Lung (tissue), 12 donors: ENCODE data around the gene CCL26. TPM values are rescaled to one million over a fixed set of nuclear protein-coding genes. Genes with fewer than 3 reads are reported as not detected.

Source experiments
- ATAC-seq: fragments of 200-7000 bp; cut with Tn5 transposase; one replicate; pipeline ENCODE4 v1.9.1; 2020; ENCODE audit warnings: moderate number of reproducible peaks; ENCODE audit not compliant: insufficient read depth, low FRiP score
- DNase-seq, 3 donors: peaks; one replicate each; pipeline ENCODE4 v3.0.0-alpha.2; 2013 to 2017
- H3K27ac ChIP-seq, 2 donors: one replicate each; pipeline ENCODE4 v1.5.1; 2013; ENCODE audit warnings: mild to moderate bottlenecking in 2 of 2, moderate library complexity in 2 of 2, control low read depth in 1 of 2, inconsistent platforms in 1 of 2, low read depth in 1 of 2, low read length in 1 of 2
- H3K27me3 ChIP-seq, 3 donors: one replicate each; pipeline ENCODE4 v1.5.1; 2013; ENCODE audit warnings: low read length in 2 of 3; ENCODE audit not compliant: control insufficient read depth in 3 of 3, insufficient read depth in 3 of 3
- H3K36me3 ChIP-seq, 4 donors: one replicate each; pipeline ENCODE4 v1.5.1; 2013; ENCODE audit warnings: low read length in 4 of 4, mild to moderate bottlenecking in 1 of 4, moderate library complexity in 1 of 4; ENCODE audit not compliant: control insufficient read depth in 4 of 4, insufficient read depth in 4 of 4
- H3K4me1 ChIP-seq, 5 donors: one replicate each; pipeline ENCODE4 v1.5.1; 2013; ENCODE audit warnings: low read length in 5 of 5, mild to moderate bottlenecking in 2 of 5, moderate library complexity in 1 of 5; ENCODE audit not compliant: control insufficient read depth in 5 of 5, insufficient read depth in 5 of 5
- H3K4me3 ChIP-seq: one replicate; pipeline ENCODE4 v1.5.1; 2013; ENCODE audit warnings: mild to moderate bottlenecking, control low read depth, moderate library complexity
- H3K9ac ChIP-seq, 2 donors: one replicate each; pipeline ENCODE4 v1.5.1; 2013; ENCODE audit warnings: low read length in 2 of 2, control low read depth in 1 of 2; ENCODE audit not compliant: insufficient read depth in 1 of 2
- H3K9me3 ChIP-seq, 4 donors: one replicate each; pipeline ENCODE4 v1.5.1; 2013; ENCODE audit warnings: low read length in 3 of 4, mild to moderate bottlenecking in 1 of 4, moderate library complexity in 1 of 4; ENCODE audit not compliant: control insufficient read depth in 4 of 4, insufficient read depth in 3 of 4
- whole genome bisulfite sequencing, 2 donors: extraction: QIAGEN DNeasy Blood & Tissue Kit; methylation state at CpG; one replicate each; pipeline ENCODE4 v1.1.7; 2013; 5-methylcytosine and 5-hydroxymethylcytosine counted together
- polyA plus RNA-seq, 2 donors: library from polyadenylated mRNA; stranded (reverse); fragments of 200-250 nt; gene quantifications; one replicate each; pipeline ENCODE4 v1.2.1, GENCODE V29; 2013
- total RNA-seq, 2 donors: library from RNA; depleted of rRNA in 1 of 2; stranded (reverse); fragments of >200 nt in 1 of 2; gene quantifications; one replicate each; pipeline ENCODE4 v1.2.1, GENCODE V29; 2014 to 2021
- TF ChIP-seq, protein P1 (sequence below): IDR thresholded peaks from 2 replicates; pipeline ENCODE4 v1.5.1; 2012; ENCODE audit warnings: mild to moderate bottlenecking; ENCODE audit errors: control extremely low read depth, extremely low read depth
- donor health status: control.
- donor health status: control.
- donor health status: Bipolar disorder and iron deficiency.
- donor health status: healthy.
- donor health status: DM: yes; HTN: yes; CAD: no.

Gene CCL26
- total and polyA plus RNA-seq, 4 donors: 0.94 to 2.2 TPM; not detected in 2

DNA sequence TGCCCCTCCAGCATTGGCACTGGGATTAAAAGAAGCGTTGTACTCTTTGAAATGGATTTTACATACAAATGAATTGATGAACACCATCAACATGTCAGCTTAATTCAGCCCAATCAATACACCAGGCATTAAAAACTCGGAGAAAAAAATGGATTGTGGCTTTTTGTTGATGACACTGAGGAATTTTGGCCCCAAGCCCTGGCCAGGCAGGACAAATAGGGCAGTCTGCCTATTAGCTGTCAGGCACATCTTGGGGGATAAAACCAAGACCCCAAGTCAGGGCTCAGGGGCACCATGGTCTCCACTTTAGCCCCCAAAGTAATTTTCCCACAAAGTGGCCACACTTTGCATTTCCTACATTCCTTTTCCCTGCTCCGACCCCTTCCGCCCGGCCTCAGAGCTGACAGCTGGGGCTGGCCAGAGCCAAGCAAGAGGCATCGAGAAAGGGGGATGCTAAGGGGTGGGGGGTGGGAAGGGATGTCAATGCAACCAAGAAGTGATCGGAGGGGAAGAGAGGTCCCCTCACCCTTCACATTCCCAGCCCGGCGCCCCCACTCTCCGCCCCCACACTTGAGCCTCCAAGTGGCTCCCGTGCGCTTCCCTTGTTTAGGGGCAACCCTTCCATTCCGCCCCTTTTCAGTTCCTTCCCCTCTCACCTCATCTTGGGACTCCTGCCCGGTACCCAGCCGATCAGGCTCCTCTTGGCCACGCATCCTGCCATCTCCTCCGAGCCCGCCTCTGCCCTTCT, 34.0 kb downstream of the CCL26 start:
- Histone ChIP-seq H3K27ac (peak overlapping the region in 1 of 2 donors; percentile 92), H3K9me3 (no peaks in the 10 kb centered on the region), H3K4me3 (peak overlapping the region; percentile 79), H3K27me3 (no peaks in the 10 kb centered on the region), H3K36me3 (no peaks in the 10 kb centered on the region), H3K9ac (peak overlapping the region; percentile 16 to 31), H3K4me1 (peaks cover 0 to 14% (median 6%) of the 10 kb centered on the region in 5 donors)
- DNase-seq: peak; percentile 57 to 67 (median 63)
- no peak for ATAC-seq
- TF ChIP-seq, protein P1, sequence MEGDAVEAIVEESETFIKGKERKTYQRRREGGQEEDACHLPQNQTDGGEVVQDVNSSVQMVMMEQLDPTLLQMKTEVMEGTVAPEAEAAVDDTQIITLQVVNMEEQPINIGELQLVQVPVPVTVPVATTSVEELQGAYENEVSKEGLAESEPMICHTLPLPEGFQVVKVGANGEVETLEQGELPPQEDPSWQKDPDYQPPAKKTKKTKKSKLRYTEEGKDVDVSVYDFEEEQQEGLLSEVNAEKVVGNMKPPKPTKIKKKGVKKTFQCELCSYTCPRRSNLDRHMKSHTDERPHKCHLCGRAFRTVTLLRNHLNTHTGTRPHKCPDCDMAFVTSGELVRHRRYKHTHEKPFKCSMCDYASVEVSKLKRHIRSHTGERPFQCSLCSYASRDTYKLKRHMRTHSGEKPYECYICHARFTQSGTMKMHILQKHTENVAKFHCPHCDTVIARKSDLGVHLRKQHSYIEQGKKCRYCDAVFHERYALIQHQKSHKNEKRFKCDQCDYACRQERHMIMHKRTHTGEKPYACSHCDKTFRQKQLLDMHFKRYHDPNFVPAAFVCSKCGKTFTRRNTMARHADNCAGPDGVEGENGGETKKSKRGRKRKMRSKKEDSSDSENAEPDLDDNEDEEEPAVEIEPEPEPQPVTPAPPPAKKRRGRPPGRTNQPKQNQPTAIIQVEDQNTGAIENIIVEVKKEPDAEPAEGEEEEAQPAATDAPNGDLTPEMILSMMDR: no peak
- WGBS, 2 donors: 8 to 13% methylated on average over 18 of the region's 18 CpGs

DNA sequence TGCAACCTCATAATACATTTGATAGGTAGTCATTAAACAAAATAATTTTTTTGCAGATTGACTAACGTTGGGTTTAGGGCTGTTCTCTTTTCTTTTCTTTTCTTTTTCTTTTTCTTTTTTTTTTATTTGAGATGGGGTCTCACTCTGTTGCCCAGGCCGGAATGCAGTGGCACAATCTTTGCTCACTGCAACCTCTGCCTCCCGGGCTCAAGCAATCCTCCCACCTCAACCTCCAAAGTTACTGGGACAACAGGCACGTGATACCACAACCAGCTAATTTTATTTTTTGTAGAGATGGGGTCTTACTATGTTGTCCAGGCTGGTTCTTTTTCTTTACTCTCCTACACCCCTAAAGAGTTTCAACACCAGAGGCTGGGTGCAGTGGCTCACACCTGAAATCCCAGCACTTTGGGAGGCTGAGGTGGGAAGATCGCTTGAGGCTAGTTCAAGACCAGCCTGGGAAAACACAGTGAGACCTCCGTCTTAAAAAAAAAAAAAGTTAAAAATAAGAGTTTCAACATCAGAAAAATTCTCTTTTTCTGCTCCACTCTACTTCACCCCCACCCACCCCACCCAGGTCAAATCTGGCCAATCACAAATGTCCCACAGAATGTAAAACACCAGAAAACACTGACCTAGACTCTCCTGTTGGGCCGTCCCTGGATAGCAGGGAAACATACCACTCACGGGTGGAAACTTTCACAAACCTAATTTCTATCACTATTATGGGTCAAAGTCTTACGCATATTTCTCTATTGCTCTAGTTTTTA, 36.2 kb downstream of the CCL26 start:
- H3K36me3 ChIP-seq: no peaks in the 10 kb centered on the region
- H3K27ac ChIP-seq: no peak overlapping the region
- DNase-seq: no peak
- ATAC-seq: no peak
- no peaks in the 10 kb centered on the region for H3K27me3 ChIP-seq
- WGBS, 2 donors: 92 to 95% methylated on average over 9 of the region's 9 CpGs
- TF ChIP-seq, protein P1: no peak
- no peaks in the 10 kb centered on the region for H3K9me3 ChIP-seq
- no peak overlapping the region for H3K4me3 ChIP-seq
- peaks cover 0 to 12% (median 6%) of the 10 kb centered on the region in 5 donors for H3K4me1 ChIP-seq
- no peak overlapping the region for H3K9ac ChIP-seq

DNA sequence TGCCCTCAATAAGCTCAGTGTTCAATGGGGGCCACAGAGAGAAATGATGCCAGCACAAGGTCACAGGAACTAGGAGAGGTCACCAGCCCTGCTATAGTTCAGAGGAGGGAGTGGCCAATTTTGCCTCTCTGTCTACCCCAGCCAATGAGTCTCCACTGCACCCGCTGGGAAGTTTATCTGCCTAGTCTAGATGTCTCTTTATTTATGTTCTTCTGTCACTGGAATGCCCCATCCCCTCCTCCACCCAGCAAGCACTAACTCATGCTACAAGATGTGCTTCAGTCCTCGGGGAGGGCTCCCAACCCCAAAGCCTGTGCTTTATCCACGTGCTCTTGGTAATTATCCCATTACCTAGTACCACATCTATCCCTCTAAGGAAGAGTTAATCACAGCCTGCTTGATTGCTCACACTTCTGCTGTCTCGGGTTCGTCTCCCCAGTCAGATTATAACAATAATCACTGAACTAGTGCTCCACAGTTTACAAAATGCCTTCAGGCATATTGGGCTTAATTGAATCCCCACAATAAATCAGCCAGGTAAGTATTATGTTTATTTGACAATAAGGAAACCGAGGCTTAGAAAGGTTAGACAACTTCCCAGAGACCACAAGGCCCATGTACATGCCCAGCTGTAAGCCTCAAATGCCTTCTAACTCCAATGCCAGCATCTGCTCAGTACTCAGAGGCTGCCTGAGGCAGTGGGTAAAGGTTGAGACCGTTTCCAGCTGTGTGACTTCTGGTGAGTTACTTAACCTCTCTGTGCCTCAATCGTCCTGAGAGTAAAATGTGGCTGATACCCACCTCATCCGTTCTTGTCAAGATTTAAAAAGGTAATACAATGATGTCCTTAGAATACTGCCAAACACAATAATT, 37.2 kb downstream of the CCL26 start:
- Histone ChIP-seq H3K4me3 (no peak overlapping the region), H3K9me3 (no peaks in the 10 kb centered on the region), H3K36me3 (no peaks in the 10 kb centered on the region), H3K4me1 (peaks cover 0 to 10% (median 6%) of the 10 kb centered on the region in 5 donors), H3K9ac (no peak overlapping the region), H3K27ac (peak overlapping the region in 1 of 2 donors; percentile 12), H3K27me3 (no peaks in the 10 kb centered on the region)
- no peak for DNase-seq
- ATAC-seq: no peak
- TF ChIP-seq, protein P1: no peak
- 75 to 84% methylated on average over 9 of the region's 9 CpGs for WGBS, 2 donors
